Mononuclear cell (primary cell): ENCODE results near the gene GPR132. TPM values are rescaled to one million over a fixed set of nuclear protein-coding genes. Genes with fewer than 3 reads are reported as not detected.
A peak's percentile ranks its signal among the peaks of the same experiment; 100 is the strongest.

ENCODE experiments used
- H3K27me3 ChIP-seq: 2 replicates; pipeline ENCODE4 v1.6.0; 2011; ENCODE audit warnings: low read length, control low read depth; ENCODE audit not compliant: insufficient read depth
- H3K4me1 ChIP-seq: 2 replicates; pipeline ENCODE4 v1.5.1; 2011; ENCODE audit warnings: mild to moderate bottlenecking, low read length, control low read depth; ENCODE audit not compliant: insufficient read depth
- H3K4me3 ChIP-seq: 2 replicates; pipeline ENCODE4 v1.5.1; 2011; ENCODE audit warnings: mild to moderate bottlenecking, low read length, moderate library complexity
- H3K9me3 ChIP-seq: 2 replicates; pipeline ENCODE4 v1.5.1; 2011; ENCODE audit warnings: low read depth, mild to moderate bottlenecking, control low read depth, low read length
- total RNA-seq: library from RNA; depleted of rRNA; stranded (reverse); fragments of >200 nt; gene quantifications from one replicate; pipeline ENCODE4 v1.2.3, GENCODE V29; 2012

Gene GPR132
- total RNA-seq, 1 donor: 98.0 TPM

DNA sequence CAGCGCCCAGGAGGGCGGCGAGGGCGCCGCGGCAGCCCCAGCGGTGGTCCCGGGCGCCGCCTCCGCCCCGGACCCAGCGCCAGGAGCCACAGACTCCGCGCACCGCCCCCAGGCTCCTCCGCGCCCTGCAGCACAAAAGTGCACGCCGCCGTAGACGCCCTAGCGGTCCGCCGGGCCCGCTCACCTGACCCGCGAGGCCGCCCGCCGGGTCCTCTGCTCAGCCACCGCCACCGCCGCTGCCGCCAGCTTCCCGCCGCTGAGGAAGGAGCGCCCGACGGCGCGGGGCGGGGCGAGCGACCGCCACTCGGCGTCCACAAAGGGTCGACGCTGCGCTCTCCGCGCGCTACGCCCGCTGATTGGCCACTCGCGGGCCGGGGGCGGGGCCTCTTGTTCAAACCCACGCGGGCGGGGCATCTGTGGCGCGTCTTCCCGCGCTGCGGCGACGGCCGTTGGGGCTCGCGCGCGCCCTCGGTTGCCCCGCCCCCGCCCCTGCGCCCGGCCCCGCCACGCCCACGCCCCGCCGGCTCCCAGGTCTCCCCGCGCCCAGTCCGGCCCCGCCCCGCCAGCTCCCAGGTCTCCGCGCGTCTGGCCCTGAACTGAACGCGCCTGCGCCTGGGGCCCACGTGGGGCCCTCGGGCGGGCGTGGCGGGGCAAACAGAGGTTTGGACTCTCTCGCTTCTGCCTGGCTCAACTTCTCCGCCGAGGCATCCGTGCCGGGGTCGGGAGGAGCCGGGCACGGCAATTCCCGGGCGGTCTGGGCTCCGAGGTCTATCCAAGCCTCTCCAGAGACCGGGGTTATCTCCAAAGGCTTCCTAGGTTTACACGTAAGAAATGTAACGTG, 44.2 kb downstream of the GPR132 start, which contains the start of gene CDCA4:
Gene CDCA4 (minus strand): TSS at position 269 of the 841 bp plus-strand sequence. CDS start 9,154 bp downstream, outside the sequence.
- Histone ChIP-seq H3K4me1 (peaks cover 66% of the 10 kb centered on the region), H3K9me3 (no peaks in the 10 kb centered on the region), H3K4me3 (peak within 1 kb of the TSS; percentile 68), H3K27me3 (no peaks in the 10 kb centered on the region)

DNA sequence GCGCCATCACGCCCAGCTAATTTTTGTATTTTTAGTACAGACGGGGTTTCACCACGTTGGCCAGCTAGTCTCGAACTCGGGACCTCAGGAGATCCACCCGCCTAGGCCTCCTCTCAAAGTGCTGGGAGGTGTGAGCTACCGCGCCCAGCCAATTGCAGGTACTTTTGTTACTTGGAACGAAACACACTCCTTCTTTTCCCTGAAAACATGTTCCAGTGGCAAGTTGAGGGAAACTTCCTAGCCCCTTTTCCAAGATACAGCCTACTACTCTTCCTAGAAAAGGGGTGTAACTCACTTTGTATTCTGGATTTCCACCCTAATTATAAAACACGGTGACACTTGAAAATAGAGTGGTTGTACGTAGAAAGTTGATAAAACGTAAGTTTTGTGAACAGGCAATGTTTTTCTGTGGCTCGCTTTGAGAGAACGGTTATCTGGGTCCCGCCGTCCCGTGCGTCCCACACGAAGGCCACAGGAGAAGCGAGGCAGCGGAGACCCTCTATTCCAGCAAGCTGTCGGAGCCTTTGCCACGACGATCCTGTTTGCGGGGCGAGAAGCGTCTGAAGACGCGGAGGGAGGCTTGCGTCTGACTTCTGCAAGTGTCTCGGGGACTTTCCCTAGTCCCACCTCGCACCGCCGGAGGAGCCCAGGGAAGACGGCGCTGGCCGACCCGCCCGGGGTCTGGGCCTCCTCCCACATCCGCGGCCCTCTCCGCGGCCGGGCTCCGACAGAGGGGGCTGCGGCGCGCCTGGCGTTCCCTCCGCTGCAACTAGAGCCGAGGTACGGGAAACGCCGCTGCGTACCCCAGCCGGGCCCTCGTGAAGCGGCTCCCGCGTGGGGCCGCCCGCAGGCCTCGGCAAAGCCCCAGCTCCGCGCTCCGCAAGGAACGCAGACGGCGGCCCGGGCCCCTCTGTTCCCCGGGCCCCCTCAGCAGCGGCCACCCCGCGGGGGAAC, 45.1 kb downstream of the GPR132 start:
- Histone ChIP-seq H3K4me3 (peak overlapping the region; percentile 68), H3K9me3 (no peaks in the 10 kb centered on the region), H3K27me3 (no peaks in the 10 kb centered on the region), H3K4me1 (peaks cover 63% of the 10 kb centered on the region)

DNA sequence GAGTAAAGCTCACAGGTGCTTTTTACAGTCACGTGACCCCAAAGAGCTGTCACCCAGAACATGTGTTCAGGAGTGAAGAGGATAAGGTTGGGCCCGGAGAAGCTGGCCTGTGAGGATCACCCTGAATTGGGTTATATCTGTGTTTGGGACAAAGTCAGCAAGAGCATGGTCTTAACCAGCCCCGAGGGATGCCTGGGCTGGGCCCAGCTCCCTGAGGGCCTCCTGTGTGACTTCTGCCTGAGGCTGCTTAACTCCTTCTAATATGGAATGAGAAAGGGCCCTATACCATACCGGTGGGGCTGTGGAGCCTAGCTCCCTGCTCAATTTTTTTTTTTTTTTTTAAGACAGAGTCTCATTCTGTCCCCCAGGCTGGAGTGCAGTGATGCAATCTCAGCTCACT, 46.8 kb downstream of the GPR132 start:
- Histone ChIP-seq H3K4me1 (peaks cover 55% of the 10 kb centered on the region), H3K4me3 (no peak overlapping the region), H3K9me3 (no peaks in the 10 kb centered on the region), H3K27me3 (no peaks in the 10 kb centered on the region)

DNA sequence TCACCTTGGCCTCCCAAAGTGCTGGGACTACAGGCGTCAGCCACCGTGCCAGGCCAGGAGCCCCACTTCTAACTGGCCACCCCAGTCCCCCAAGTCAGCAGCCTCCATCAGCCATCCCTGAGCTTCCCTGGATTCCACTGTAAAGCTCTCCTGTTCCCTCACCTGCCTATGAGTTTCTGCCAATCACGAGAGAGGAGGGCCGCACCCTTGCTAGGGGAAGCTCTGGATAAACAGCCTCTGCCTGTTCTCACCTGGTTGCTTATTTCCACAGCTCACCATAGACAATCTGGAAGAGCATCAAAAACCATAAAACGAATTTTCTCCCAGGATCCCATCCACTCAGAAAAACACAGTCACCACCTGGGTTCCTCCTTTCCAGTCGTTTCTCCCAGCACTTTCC, 49.3 kb downstream of the GPR132 start:
- Histone ChIP-seq H3K4me3 (no peak overlapping the region), H3K27me3 (no peaks in the 10 kb centered on the region), H3K9me3 (no peaks in the 10 kb centered on the region), H3K4me1 (peaks cover 41% of the 10 kb centered on the region)

DNA sequence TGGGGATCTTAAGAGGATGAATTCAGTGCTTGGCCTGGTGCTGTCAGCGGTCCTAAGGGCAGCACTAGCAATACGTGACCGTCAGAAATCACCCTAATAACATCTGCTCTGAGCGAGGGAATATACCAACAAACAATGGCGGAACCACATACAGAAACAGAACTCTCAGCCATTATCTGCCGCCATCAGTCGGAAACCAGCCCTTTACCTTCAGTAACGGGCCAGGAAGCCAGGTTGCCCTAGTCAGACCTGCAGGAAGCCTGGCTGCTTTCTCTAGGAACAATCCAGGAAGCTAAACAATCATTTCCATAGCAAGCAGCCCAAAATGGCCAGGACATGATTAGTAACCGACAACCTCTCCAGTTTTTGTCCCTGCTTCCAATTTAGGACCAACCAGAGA, 50.0 kb downstream of the GPR132 start:
- peaks cover 39% of the 10 kb centered on the region for H3K4me1 ChIP-seq
- H3K27me3 ChIP-seq: no peaks in the 10 kb centered on the region
- H3K9me3 ChIP-seq: no peaks in the 10 kb centered on the region
- no peak overlapping the region for H3K4me3 ChIP-seq

DNA sequence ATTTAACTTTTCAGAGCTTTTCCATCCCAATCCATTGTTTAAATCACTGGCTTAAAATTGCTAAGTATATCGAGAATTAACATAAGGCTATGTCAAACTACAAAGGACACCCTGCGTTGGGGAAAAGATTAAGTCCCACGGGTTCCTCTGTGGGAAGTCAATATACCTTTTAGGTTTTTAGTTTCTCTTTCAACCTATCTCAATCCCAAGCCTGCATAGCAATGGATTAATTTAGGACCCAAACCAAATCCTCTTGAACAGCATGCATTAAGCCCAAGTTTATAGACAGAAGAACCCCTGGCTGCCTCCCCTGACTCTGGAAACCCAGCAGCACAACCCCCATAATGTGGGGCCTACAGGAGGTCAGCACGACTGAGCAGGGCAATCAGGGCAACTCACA, 50.6 kb downstream of the GPR132 start:
- Histone ChIP-seq H3K4me1 (peaks cover 32% of the 10 kb centered on the region), H3K27me3 (no peaks in the 10 kb centered on the region), H3K4me3 (no peak overlapping the region), H3K9me3 (no peaks in the 10 kb centered on the region)

DNA sequence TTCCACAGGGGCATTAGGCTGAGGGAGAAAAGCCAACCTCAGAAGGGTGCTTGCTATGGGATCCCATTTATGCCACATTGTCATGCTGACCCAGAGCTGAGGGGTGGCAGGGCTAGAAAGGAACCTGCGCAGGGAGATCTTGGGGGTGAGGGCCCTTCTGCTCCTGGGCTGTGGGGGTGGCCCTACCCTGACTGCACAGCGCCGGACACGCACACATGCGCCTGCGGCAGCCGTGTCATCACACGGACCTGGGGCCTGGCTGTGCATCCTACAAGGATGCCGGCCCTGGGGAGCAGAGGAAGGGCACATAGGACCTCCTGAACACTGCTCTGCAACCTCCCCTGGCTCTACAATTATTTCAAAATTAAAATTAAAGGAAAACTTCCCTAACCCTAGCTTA, 51.2 kb downstream of the GPR132 start:
- H3K4me3 ChIP-seq: no peak overlapping the region
- no peaks in the 10 kb centered on the region for H3K27me3 ChIP-seq
- H3K9me3 ChIP-seq: no peaks in the 10 kb centered on the region
- H3K4me1 ChIP-seq: peaks cover 26% of the 10 kb centered on the region

DNA sequence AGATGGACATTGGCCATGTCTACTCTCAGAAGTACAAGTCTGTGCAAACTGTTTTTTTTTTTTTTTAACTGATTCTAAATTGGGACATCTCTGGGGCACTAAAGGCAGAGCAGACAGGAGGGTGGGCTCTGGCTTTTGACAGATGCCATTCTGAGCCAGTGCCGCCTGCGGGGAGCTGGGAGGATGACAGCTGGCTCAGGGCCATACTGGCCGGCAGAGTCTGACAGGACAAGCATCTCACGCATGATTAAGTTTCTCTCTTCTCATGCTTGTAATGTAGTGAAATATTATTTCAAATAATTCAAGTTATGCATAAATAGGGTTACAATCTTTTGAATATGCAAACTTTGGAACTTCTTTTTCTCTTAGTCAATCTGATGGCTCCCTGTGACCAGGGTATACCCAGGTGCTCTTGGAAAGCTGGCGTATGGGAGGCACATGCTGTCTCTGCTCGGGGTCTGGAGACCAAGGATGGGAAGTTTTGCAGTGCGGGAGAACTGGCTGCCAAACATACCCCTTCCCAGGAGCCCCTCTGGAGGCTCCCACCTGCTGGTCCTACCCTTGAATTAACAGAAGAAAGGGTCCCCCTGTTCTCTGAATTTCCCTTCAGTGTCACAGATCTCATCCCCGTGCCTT, 52.0 kb downstream of the GPR132 start:
- Histone ChIP-seq H3K9me3 (no peaks in the 10 kb centered on the region), H3K4me3 (no peak overlapping the region), H3K27me3 (no peaks in the 10 kb centered on the region), H3K4me1 (peaks cover 19% of the 10 kb centered on the region)

DNA sequence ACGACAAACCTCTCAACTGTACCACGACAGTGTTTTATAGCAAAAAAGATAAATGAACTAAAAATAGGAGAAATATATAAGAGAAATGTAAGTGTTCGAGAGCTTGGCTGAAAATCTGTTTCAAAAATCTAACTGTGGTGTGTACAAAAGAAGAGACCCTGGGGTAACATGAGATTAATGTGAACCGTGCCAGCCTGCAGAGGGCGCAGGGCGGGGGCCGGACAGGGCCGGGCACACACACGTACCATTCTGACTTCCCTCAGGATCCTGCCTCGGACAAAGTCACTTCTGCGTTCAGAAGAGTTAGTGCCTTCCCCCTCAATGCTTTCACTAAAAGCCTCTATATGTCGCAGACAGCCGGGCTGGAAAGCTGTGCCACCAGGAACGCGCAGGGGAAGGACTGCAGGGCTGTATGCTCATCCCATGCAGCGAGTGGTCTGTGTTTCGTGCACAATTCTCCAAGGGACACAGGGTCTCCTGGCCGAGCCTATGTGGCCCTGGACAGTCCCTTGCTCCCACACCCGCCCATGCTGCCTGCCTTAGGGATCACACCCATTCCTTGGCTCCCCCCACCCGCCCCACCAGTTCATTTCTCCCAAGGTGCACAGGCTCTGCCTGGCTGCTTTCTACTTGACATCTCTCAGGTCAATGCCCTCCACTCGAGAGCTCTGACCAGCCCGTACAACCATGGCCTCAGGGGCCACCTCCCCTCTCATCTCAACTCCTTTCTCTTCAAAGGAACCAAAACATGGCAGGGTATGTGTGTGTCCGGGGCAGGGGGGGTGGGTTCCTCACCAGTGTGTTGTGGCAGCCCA, 52.9 kb downstream of the GPR132 start:
- H3K4me3 ChIP-seq: no peak overlapping the region
- no peaks in the 10 kb centered on the region for H3K9me3 ChIP-seq
- peaks cover 15% of the 10 kb centered on the region for H3K4me1 ChIP-seq
- no peaks in the 10 kb centered on the region for H3K27me3 ChIP-seq

DNA sequence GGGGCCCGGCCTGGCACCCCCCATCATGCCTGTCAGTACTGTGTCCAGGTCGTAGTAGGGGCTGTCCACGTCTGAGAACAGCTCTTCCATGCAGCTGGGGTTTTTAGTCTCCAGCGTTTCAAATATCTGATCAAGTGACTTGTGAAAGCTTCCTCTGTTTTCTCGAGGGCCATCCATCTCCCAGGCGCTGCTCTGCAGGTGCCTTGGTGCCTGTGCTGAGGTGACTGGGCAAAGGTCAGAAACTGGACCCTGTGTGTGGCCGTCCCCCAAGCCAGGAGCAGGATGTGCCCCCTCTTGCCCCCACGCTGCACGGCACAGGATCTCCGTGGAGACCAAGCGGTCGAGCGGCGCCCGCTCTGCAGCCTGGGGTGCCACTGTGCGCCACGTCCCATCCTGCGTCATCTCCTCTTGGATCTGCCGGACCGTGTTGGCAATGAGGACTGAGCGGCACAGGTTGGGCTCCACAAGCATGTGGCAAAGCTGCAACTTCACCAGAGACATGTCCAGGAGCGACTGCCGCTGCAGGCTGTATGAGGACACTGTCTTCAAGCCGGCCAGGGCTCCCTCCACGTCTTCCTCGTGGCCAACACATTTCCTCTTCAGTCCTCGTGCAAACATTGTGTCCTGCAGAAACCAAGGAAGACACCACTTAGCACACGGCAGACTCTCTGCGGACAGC, 53.8 kb downstream of the GPR132 start:
- peaks cover 13% of the 10 kb centered on the region for H3K4me1 ChIP-seq
- no peak overlapping the region for H3K4me3 ChIP-seq

DNA sequence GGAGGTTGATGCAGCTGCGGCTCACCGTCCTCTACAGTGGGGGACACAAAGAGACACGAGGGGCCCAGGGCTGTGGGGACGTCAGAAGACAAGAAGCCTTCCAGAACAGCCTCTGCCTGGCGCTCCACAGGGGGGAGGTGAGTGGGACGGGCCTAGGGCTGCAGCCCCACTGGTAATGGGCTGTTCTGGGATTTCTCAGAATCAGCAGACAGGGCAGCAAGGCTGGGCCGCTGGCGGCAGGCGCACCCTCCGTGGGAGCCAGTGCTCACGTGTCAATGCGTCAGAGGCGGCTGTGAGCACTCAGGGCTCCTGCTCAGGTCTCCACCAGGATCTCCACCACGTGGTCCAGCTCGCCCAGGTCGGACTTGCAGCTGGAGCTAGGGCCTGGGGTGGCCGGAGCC, 54.3 kb downstream of the GPR132 start:
- Histone ChIP-seq H3K4me3 (no peak overlapping the region), H3K4me1 (peaks cover 7% of the 10 kb centered on the region), H3K9me3 (no peaks in the 10 kb centered on the region), H3K27me3 (no peaks in the 10 kb centered on the region)

More for the DNA sequence above, 53.8 kb downstream of the GPR132 start:
- H3K9me3 ChIP-seq: no peaks in the 10 kb centered on the region
- no peaks in the 10 kb centered on the region for H3K27me3 ChIP-seq

DNA sequence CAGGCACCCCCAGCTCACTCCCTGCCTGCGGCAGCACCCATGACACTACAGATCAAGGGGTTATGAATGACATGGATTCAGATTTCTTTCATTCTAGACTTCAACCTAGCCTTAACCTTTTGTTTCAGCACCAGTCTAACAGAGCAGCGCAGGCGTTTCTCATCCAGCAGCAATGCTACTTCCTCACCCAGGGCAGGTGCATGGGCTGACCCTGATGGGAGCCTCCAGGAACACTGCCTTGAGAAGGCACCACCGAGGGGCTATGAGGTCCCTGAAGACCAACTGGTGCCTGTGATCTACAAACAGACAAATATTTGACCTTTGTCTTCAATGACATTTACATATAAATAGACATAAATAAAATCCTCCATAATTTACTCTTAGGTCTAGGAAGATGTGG, 55.1 kb downstream of the GPR132 start:
- Histone ChIP-seq H3K4me3 (no peak overlapping the region), H3K27me3 (no peaks in the 10 kb centered on the region), H3K9me3 (no peaks in the 10 kb centered on the region), H3K4me1 (peaks cover 7% of the 10 kb centered on the region)

DNA sequence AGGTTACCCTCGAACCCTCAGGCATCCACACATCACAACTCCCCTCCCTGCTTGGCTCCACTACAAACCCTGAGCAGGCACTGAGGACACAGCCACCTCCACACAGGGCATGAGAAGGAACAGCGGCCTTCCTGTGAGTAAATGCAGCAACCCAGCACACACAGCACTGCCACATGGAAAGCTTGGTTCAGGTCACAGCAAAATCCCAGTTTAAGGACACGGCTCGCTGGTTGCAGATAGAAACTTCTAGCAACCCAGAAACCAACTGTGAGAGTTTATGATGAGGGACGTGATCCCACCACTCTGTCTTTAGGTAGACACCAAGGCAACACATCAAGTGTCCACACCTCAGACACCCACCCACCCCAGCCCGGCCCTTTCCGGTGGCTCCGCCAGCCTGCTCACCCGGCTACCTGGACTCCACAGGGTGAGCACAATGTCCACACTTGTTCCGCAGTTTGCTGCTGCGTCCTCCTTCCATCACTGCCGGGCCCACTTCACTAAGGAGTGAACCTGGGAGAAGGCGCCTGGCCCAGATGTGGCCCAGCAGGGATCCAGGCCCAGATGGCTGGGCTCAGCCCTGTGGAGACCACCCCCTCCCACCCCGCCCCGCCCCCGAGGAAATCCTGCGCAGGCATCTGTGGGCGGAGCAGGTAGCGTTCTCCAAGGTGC, 57.5 kb downstream of the GPR132 start:
- no peak overlapping the region for H3K4me3 ChIP-seq
- H3K4me1 ChIP-seq: no peaks in the 10 kb centered on the region
- H3K9me3 ChIP-seq: no peaks in the 10 kb centered on the region
- H3K27me3 ChIP-seq: no peaks in the 10 kb centered on the region
